ENCODE measurements around the gene PSENEN.

The PSENEN gene

GRCh38 chr19:35773020-35773806 lies 27.8 kb downstream of the PSENEN start:
- DNase-seq (ENCODE audit: low spot score), result no peak

GRCh38 chr19:35774274-35775045 lies 29.0 kb downstream of the PSENEN start:
- DNase-seq (ENCODE audit: low spot score), result peak; percentile 40

- no peak for DNase-seq (ENCODE audit: low spot score)
Measured at GRCh38 chr19:35775046-35775297, 29.5 kb downstream of the PSENEN start.

GRCh38 chr19:35775298-35776101 lies 30.0 kb downstream of the PSENEN start, which contains the start of gene ARHGAP33:
ARHGAP33 (plus strand) TSS chr19:35775564; CDS start chr19:35775659, 95 bp downstream.
- peak; percentile 98 for DNase-seq (ENCODE audit: low spot score)

- DNase-seq (ENCODE audit: low spot score), result no peak
Measured at GRCh38 chr19:35776102-35776788, 30.8 kb downstream of the PSENEN start.

GRCh38 chr19:35777086-35777841 lies 31.8 kb downstream of the PSENEN start:
- DNase-seq (ENCODE audit: low spot score), result no peak

GRCh38 chr19:35777961-35778360 lies 32.5 kb downstream of the PSENEN start:
- DNase-seq (ENCODE audit: low spot score), result no peak

- DNase-seq (ENCODE audit: low spot score), result no peak
Measured at GRCh38 chr19:35779033-35779432, 33.6 kb downstream of the PSENEN start.

- no peak for DNase-seq (ENCODE audit: low spot score)
Measured at GRCh38 chr19:35780058-35780457, 34.6 kb downstream of the PSENEN start.

GRCh38 chr19:35780717-35781116 lies 35.3 kb downstream of the PSENEN start:
- DNase-seq (ENCODE audit: low spot score), result no peak

GRCh38 chr19:35781650-35782049 lies 36.2 kb downstream of the PSENEN start:
- no peak for DNase-seq (ENCODE audit: low spot score)

GRCh38 chr19:35782589-35782988 lies 37.1 kb downstream of the PSENEN start:
- DNase-seq (ENCODE audit: low spot score), result no peak

- no peak for DNase-seq (ENCODE audit: low spot score)
Measured at GRCh38 chr19:35783469-35784434, 38.3 kb downstream of the PSENEN start.

GRCh38 chr19:35784503-35785338 lies 39.3 kb downstream of the PSENEN start:
- no peak for DNase-seq (ENCODE audit: low spot score)

- DNase-seq (ENCODE audit: low spot score), result no peak
Measured at GRCh38 chr19:35785339-35785627, 39.8 kb downstream of the PSENEN start.

GRCh38 chr19:35786299-35787160 lies 41.1 kb downstream of the PSENEN start:
- no peak for DNase-seq (ENCODE audit: low spot score)

GRCh38 chr19:35787227-35787799 lies 41.9 kb downstream of the PSENEN start:
- no peak for DNase-seq (ENCODE audit: low spot score)

Measured in SW480 (cell line).